K562 (cell line): ENCODE measurements around the gene NEUROD2.
A peak's percentile ranks its signal among the peaks of the same experiment; 100 is the strongest.

Experiments used
- BHLHE40 ChIP-seq: IDR thresholded peaks from 2 replicates; pipeline ENCODE4 v1.6.1; 2011; ENCODE audit warnings: low read length, improper control_type of control experiment
- ELF4 ChIP-seq: fragments of 450-650 bp; formaldehyde crosslinking; IDR thresholded peaks from 2 replicates; pipeline ENCODE4 v1.4.0; 2022; ENCODE audit warnings: missing genetic modification characterization
- EP300 ChIP-seq: IDR thresholded peaks from 2 replicates; pipeline ENCODE4 v1.6.1; 2012; ENCODE audit warnings: low read length, improper control_type of control experiment
- FOSL1 ChIP-seq: fragments of 200-800 bp; sonication (Bioruptor generic); conservative IDR thresholded peaks from 2 replicates; pipeline ENCODE4 v1.6.1; 2016; ENCODE audit warnings: missing genetic modification characterization, missing compliant biosample characterization
- GABPB1 ChIP-seq: sonication (generic); formaldehyde crosslinking; IDR thresholded peaks from 2 replicates; pipeline ENCODE4 v1.8.0; 2022; ENCODE audit warnings: mild to moderate bottlenecking, missing genetic modification reagents
- HDAC3 ChIP-seq: fragments of 450-650 bp; IDR thresholded peaks from 2 replicates; pipeline ENCODE4 v1.6.1; 2018; ENCODE audit warnings: borderline replicate concordance, mild to moderate bottlenecking, moderate library complexity; ENCODE audit not compliant: partially characterized antibody
- MTF1 ChIP-seq: fragments of 250-450 bp; sonication (Bioruptor Pico); IDR thresholded peaks from 2 replicates; pipeline ENCODE4 v1.9.0; 2021; ENCODE audit warnings: moderate library complexity, mild to moderate bottlenecking, inconsistent platforms, borderline replicate concordance
- ZFP36 ChIP-seq: fragments of 150-350 bp; IDR thresholded peaks from 2 replicates; pipeline ENCODE4 v1.6.1; 2018; ENCODE audit warnings: low read length, low read depth; ENCODE audit not compliant: partially characterized antibody
- TF ChIP-seq, protein P1 (sequence below): fragments of 450-650 bp; IDR thresholded peaks from 2 replicates; pipeline ENCODE4 v1.6.1; 2017; ENCODE audit warnings: mild to moderate bottlenecking, moderate library complexity
- TF ChIP-seq, protein P2 (sequence below), 3 experiments: IDR thresholded peaks in 2 of 3; conservative IDR thresholded peaks in 1 of 3; 2 replicates each; pipeline ENCODE4 v1.5.1; 2011 to 2012; ENCODE audit warnings: low read length in 3 of 3, mild to moderate bottlenecking in 3 of 3, control low read depth in 2 of 3, improper control_type of control experiment in 1 of 3, inconsistent platforms in 1 of 3, low read depth in 1 of 3, mixed read lengths in 1 of 3, moderate library complexity in 1 of 3; ENCODE audit not compliant: insufficient read depth in 2 of 3
- TF ChIP-seq, protein P3 (sequence below): sonication (generic); formaldehyde crosslinking; IDR thresholded peaks from 2 replicates; pipeline ENCODE4 v1.8.1; 2023; ENCODE audit warnings: mild to moderate bottlenecking, missing genetic modification reagents

DNA sequence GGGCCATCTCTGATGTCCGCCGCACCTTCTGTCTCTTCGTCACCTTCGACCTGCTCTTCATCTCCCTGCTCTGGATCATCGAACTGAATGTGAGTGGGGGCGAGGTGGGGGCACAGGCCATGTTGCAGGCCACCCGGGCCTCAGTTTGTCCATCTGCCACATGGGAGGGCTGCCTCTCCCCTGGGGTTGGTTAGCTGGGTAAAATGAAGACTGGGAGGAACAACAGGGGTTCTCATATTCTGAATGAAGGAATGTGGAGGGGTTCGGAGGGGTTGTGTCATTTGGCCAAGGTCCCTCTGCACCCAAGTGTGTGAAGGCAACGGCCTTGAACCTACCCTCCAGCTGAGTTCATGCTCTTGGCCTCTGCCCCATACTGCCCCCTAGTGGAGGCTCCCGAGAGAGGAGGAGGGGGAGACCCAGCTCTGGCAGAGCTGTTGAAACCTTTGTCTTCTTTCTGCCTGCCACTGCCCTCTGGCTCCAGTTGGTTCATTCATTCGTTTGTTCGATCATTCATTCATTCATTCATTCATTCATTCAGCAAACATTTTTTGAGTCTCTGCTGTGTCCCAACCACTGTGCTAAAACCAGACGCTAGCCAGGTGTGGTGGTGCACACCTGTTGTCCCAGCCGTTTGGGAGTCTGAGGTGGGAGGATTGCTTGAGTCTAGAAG, 46.1 kb upstream of the NEUROD2 start:
- TF ChIP-seq ZFP36 (no peak), ELF4 (CRISPR knock-in tag) (no peak), HDAC3 (no peak), GABPB1 (CRISPR knock-in tag) (no peak), BHLHE40 (no peak), EP300 (no peak), MTF1 (no peak), FOSL1 (tag) (no peak)
- TF ChIP-seq, protein P1, sequence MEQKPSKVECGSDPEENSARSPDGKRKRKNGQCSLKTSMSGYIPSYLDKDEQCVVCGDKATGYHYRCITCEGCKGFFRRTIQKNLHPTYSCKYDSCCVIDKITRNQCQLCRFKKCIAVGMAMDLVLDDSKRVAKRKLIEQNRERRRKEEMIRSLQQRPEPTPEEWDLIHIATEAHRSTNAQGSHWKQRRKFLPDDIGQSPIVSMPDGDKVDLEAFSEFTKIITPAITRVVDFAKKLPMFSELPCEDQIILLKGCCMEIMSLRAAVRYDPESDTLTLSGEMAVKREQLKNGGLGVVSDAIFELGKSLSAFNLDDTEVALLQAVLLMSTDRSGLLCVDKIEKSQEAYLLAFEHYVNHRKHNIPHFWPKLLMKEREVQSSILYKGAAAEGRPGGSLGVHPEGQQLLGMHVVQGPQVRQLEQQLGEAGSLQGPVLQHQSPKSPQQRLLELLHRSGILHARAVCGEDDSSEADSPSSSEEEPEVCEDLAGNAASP = no peak
- TF ChIP-seq, protein P2, sequence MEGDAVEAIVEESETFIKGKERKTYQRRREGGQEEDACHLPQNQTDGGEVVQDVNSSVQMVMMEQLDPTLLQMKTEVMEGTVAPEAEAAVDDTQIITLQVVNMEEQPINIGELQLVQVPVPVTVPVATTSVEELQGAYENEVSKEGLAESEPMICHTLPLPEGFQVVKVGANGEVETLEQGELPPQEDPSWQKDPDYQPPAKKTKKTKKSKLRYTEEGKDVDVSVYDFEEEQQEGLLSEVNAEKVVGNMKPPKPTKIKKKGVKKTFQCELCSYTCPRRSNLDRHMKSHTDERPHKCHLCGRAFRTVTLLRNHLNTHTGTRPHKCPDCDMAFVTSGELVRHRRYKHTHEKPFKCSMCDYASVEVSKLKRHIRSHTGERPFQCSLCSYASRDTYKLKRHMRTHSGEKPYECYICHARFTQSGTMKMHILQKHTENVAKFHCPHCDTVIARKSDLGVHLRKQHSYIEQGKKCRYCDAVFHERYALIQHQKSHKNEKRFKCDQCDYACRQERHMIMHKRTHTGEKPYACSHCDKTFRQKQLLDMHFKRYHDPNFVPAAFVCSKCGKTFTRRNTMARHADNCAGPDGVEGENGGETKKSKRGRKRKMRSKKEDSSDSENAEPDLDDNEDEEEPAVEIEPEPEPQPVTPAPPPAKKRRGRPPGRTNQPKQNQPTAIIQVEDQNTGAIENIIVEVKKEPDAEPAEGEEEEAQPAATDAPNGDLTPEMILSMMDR (IDR thresholded peaks at IDR 0.05 in 2 of 3, conservative IDR thresholded peaks at IDR 0.05 in 1 of 3; ENCODE audit: insufficient read depth in 2 of 3, low read depth in 1 of 3, low read length in 3 of 3) = peak; percentile 90 to 96 (median 91)
- TF ChIP-seq, protein P3, sequence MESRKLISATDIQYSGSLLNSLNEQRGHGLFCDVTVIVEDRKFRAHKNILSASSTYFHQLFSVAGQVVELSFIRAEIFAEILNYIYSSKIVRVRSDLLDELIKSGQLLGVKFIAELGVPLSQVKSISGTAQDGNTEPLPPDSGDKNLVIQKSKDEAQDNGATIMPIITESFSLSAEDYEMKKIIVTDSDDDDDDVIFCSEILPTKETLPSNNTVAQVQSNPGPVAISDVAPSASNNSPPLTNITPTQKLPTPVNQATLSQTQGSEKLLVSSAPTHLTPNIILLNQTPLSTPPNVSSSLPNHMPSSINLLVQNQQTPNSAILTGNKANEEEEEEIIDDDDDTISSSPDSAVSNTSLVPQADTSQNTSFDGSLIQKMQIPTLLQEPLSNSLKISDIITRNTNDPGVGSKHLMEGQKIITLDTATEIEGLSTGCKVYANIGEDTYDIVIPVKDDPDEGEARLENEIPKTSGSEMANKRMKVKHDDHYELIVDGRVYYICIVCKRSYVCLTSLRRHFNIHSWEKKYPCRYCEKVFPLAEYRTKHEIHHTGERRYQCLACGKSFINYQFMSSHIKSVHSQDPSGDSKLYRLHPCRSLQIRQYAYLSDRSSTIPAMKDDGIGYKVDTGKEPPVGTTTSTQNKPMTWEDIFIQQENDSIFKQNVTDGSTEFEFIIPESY (CRISPR knock-in tag) = no peak
